COR-L47 (cell line): Measurements from ENCODE around the gene RASA4.
"Not testable (repeated sequence)": the region's sequence is repeated elsewhere in the genome, so short reads cannot be mapped to it uniquely, and the experiment has no call there.

Source experiments
- DNase-seq: peaks from one replicate; lab custom pipeline; 2025; lab: John Stamatoyannopoulos, UW

RASA4 gene

DNA sequence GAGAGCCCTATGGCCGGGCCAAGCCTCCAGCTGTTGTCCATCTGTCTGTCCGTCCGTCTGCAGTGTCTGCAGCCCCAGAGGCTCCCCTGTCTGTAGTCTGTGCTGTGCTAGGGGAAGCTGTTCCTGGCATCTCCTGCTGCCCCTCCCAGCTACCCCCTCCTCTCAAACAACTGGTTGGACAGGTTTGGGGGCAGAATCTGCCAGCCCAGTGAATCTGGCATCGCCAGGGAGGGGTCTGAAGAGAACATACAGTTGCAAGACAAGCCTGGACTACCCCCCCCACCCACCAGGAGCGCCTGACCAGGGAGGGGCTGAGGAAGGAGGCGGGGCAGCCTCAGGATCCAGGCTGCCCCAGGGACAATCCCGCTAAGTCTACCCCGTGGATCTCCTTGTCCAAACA lies 73.0 kb downstream of the RASA4 start, which contains the start of gene UPK3BL2:
Gene UPK3BL2 (minus strand): TSS at position 101 of the 400 bp plus-strand sequence. CDS start 60 bp downstream, at position 41.
- DNase-seq, result not testable (repeated sequence)

DNA sequence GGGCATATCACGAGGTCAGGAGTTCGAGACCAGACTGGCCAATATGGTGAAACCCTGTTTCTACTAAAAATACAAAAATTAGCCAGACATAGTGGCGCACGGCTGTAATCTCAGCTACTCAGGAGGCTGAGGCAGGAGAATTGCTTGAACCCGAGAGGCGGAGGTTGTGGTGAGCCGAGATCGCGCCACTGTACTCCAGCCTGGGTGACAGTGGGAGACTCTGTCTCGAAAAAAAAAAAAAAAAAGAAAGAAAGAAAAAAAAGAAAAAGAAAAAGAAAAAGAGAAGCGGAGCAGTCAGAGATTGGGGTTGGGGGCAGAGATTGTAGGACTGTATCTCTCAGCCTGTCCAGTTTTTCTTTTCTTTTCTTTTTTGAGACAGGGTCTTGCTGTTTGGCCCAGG lies 73.8 kb downstream of the RASA4 start:
- DNase-seq, result not testable (repeated sequence)

DNA sequence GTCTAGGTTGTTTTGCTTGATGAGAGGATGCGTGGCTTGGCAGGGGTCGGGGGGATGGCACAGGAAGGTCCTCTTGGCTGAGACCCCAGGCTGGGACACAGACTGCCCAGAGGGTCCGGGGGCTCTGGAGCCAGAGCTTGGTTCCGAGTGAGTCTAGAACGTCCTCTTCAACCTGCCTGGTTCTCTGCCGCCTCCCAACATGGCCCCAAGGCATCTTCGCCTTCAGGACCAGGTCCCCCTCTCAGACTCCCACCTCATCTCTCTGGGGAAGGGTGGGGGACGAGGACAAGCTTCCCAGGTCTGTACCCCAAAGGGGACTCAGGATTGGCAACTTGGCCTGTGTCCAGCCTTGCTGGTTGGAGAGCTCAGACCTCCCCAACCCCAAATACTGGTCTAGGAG lies 74.5 kb downstream of the RASA4 start:
- not testable (repeated sequence) for DNase-seq

DNA sequence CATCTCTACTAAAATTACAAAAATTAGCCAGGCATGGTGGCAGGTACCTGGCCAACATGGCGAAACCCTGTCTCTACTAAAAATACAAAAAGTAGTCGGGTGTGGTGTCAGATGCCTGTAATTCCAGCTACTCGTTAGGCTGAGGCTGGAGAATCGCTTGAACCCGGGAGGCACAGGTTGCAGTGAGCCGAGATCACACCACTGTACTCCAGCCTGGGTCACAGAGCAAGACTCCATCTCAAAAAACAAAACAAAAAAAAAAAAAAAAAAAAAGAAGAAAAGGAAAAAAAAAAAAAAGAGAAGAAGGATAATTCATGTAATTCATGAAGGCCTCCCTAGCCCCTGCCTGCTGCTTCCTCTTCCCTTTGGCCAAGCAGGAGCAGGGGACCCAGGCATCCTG lies 76.0 kb downstream of the RASA4 start:
- not testable (repeated sequence) for DNase-seq

DNA sequence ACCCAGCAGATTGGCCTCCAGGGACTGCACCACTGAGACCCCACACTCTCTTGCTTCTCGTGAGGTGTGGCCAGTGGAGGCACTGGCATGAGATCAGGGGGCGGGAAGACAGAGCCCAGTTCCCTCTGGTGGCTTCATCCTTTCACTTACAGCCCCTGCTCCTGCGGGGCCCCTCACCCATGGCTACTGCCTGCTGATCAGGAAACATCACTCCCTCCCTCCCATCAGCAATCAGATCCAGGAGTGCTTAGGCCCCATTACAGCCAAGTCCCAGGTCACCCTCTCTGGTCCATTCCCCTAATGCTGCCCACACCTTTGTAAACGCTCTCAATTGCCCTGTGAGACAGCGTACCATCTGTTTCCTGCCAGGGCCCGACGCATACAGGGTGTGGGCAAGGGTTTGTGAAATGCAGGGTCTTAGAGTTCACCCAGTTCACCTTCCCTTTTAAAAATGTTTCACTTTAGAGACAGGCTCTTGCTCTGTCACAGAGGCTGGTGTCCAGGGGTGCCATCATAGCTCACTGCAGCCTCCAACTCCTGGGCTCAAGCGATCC lies 81.4 kb downstream of the RASA4 start:
- not testable (repeated sequence) for DNase-seq

DNA sequence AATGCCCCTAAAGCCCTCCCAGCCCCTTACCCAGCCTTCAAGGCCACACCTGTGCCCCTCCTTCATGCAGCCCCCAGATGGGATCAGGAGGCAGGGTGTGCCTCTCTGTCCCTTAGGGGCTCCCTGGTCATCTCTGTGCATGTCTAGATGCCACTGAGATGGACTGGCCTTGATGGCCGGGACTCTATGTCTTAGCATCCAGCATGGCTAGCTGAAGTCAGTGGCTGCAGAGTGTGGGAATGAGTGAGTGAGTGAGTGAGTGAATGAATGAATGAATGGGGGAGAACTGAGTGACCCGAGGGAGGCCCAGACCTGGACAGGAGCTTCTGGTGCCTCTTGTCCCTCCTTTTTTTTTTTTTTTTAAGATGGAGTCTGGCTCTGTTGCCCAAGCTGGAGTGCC lies 84.4 kb downstream of the RASA4 start:
- not testable (repeated sequence) for DNase-seq

DNA sequence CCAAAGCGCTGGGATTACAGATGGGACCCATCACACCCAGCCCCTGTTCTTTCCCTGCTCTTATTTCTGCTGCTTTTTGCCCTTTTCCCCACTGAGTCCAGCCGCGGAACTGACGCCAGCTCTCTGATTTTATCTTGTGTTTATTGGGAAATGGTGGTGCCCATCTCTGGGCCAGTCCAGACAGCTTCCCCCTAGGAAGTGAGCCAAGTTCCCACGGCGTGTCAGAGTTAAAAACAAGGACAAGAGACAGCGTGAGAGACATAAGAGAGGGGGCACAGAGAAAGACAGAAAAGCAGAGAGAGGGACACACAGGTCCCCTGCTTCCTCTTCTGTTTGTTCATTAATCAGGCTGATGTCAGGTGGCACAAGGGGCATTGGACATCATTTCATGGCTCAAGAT lies 85.0 kb downstream of the RASA4 start:
- not testable (repeated sequence) for DNase-seq

DNA sequence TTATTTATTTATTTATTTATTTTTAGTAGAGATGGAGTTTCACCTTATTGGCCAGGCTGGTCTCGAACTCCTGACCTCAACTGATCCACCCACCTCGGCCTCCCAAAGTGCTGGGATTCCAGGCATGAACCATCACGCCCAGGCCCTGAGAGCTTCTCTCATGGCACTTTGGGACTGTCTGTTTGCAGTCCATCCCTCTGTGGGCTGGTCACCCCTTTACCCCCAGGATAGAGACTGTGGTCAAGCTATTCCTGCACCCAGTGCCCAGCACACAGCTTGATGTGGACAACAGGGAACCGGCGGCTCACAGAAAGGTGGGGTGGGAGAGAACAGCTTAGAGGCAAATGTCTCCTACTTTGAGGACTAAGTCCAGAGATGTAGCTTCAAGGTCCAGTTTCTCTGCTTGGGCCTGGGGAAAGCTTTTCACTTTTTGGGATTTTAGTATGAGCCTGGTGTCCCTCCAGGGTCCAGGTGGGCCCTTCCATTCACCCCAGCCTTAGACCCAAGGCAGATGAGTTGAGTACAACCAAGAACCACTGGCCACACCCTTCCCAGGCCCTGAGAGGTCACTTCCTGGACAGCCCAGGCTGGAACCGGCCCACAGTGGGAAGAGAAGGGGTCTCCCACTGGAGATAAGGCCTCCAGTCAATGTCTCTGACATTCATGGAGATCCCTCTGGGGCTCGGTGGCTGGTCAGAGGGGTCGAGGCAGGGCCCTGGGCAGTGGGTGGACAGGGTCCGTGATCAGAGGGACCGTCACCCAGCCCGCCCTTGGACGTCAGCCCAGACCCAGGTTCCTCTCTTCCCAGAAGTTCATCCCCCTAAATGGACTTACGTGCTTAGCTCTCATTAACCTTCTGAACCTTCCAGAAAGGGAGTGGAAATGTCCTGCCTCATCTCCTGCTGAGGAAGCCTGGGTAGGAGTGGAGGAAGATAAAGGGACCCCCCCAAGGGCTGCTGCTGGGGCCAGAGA lies 88.4 kb downstream of the RASA4 start:
- DNase-seq, result not testable (repeated sequence)

DNA sequence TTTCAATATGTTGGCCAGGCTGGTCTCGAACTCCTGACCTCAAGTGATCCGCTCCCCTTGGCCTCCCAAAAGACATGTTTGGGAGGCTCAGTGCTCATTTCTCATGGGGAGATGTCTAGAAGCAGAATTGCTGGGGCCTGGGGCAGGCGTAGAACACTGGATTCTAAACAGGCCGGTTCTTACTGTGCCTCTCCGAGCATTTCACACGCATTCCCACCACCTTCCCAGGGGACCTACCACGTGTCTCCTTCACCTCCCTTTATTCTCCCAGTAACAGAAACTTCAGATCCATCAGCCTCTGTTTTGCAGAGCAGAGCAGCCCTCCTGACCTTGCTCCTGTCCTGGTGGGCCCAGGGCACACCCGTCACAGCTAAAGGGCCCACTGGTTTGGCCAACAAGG lies 89.4 kb downstream of the RASA4 start:
- DNase-seq, result not testable (repeated sequence)

DNA sequence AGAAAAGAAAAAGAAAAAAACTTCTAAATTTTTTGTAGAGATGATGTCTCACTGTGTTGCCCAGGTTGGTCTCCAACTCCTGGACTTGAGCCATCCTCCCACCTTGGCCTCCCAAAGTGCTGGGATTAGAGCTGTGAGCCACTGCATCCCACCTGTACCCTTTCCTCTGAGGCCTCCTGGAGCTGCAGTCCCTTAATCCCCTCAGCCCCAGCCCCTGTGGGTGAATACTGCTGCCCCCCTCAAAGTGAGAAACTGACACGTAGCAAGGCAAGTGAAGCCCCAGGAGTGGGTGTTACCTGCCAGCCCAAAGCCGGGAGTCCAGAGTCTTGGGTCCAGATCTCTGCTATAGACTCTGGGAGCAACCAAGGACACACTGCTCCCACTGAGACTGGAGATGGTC lies 91.8 kb downstream of the RASA4 start:
- not testable (repeated sequence) for DNase-seq
